Brain microvascular endothelial cell (primary cell): ENCODE measurements around the gene BRF1.

Experiments used
- DNase-seq: peaks from one replicate; pipeline ENCODE4 v3.0.0-alpha.2; 2020
- H3K27ac ChIP-seq: fragments of 250-450 bp; sonication (Bioruptor Pico); 2 replicates; pipeline ENCODE4 v1.5.1; 2020; ENCODE audit warnings: mild to moderate bottlenecking, moderate library complexity
- H3K27me3 ChIP-seq: fragments of 250-450 bp; sonication (Bioruptor Pico); replicated peaks from 2 replicates; pipeline ENCODE4 v1.5.1; 2020; ENCODE audit warnings: mild to moderate bottlenecking
- H3K36me3 ChIP-seq: fragments of 250-450 bp; sonication (Bioruptor Pico); replicated peaks from 2 replicates; pipeline ENCODE4 v1.5.1; 2020; ENCODE audit warnings: mild to moderate bottlenecking
- H3K4me3 ChIP-seq: 2 replicates; pipeline ENCODE4 v1.5.1; 2011; ENCODE audit warnings: low read depth, mild to moderate bottlenecking, control low read depth, low read length, moderate library complexity
- in situ Hi-C: cut with HindIII; loops from 2 replicates; pipeline ENCODE4 v1.10.0; 2017; ENCODE audit warnings: low sequenced_read_pairs, low pct_ligation_motif_present
- TF ChIP-seq, protein P1 (sequence below): IDR thresholded peaks from 2 replicates; pipeline ENCODE4 v1.5.1; 2011; ENCODE audit warnings: low read depth, mild to moderate bottlenecking, moderate library complexity, low read length, control low read depth, inconsistent platforms; ENCODE audit errors: missing control alignments

BRF1 gene

DNA sequence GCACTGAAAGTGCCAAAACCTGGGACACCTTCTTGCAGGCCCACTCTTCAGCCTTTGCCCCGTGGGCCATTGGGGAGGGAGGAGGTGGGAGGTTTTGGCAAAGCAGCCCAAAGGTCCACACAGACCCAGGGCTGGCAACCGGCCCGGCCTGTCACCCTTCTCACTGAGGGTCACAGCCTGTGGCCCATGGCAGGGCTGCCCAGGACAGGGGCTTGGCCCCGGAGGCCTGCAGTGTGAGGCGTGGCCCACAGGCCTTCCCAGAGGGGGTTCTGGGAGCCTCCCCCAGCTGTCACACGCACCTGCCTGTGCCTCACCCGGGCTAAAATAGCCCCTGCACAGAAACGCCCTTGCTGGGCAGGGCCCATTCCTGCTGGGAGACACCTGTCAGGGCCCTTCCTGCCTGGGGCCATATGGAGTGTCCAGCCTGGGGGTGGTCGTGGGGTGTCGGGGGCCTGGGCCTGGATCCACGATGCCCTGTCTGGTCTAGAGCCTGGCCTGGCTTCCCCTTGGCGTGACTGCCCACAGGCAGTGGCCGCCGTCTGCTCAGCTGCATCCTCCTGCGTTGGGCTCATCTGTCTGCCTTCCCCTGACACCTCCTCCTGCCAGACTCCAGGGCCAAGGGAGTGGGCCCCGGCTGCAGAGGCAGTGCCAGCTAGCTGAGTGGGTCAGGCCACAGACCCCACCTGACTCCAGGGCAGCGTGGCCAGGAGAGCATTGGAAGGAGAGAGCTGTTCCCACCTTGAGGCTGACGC lies 33.0 kb upstream of the BRF1 start:
- no peak overlapping the region for H3K27ac ChIP-seq
- no peak for DNase-seq
- in situ Hi-C loops: no loop called here
- H3K4me3 ChIP-seq: no peak overlapping the region
- H3K27me3 ChIP-seq: no peaks in the 10 kb centered on the region
- TF ChIP-seq, protein P1, sequence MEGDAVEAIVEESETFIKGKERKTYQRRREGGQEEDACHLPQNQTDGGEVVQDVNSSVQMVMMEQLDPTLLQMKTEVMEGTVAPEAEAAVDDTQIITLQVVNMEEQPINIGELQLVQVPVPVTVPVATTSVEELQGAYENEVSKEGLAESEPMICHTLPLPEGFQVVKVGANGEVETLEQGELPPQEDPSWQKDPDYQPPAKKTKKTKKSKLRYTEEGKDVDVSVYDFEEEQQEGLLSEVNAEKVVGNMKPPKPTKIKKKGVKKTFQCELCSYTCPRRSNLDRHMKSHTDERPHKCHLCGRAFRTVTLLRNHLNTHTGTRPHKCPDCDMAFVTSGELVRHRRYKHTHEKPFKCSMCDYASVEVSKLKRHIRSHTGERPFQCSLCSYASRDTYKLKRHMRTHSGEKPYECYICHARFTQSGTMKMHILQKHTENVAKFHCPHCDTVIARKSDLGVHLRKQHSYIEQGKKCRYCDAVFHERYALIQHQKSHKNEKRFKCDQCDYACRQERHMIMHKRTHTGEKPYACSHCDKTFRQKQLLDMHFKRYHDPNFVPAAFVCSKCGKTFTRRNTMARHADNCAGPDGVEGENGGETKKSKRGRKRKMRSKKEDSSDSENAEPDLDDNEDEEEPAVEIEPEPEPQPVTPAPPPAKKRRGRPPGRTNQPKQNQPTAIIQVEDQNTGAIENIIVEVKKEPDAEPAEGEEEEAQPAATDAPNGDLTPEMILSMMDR: no peak
- H3K36me3 ChIP-seq: no peaks in the 10 kb centered on the region

DNA sequence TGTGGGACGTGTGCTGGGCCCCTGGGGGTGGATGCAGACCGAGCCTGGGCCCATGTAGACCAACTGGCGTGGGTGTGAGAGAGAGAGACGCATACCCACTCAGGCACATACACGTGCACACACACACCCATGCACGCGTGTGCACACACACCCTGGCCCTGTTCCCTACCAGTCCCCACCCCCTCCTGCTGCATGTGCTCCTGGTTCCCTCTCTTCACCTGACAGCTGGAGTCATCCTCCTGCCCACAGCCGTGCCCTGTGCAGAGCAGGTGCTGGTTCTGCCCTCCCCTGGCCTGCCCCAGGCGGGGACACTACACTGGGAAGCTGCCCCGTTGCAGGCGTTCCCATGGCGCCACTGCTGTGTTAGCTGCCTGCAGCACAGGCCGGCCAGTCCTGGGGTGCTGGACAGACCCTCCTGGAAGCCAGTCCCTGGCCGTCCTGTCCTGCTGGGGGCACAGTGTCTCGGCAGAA lies 32.3 kb upstream of the BRF1 start:
- in situ Hi-C loops: no loop called here
- no peak for DNase-seq
- H3K27me3 ChIP-seq: no peaks in the 10 kb centered on the region
- no peak overlapping the region for H3K4me3 ChIP-seq
- TF ChIP-seq, protein P1: no peak
- H3K27ac ChIP-seq: no peak overlapping the region
- H3K36me3 ChIP-seq: no peaks in the 10 kb centered on the region

DNA sequence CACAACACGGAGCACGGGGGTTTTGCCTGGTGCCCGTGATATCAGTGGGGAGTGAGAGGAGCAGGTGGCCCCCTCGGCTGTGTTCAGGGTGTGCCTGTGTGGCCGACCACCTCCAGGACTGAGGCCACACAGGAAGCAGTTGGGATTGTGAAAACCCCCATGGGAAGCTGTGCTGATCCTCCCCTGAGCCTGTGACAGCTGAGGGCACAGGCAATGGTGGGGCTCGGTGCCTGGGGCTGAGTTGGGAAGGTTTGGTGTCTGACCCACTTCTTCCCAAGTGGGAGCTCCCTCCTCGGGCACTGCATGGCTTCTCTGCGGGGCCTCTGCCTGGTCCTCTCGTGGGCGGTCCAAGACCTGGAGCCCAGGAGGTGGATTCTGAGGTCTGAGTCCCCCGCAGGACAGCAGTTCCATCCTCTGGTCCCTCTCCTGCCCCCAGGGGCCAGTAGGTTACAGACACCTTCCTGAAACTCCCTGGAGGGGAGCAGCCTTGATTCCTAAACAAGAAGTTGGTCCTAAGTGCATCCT lies 31.6 kb upstream of the BRF1 start:
- H3K4me3 ChIP-seq: no peak overlapping the region
- TF ChIP-seq, protein P1: no peak
- in situ Hi-C loops: no loop called here
- no peaks in the 10 kb centered on the region for H3K36me3 ChIP-seq
- no peak overlapping the region for H3K27ac ChIP-seq
- DNase-seq: no peak
- H3K27me3 ChIP-seq: no peaks in the 10 kb centered on the region

DNA sequence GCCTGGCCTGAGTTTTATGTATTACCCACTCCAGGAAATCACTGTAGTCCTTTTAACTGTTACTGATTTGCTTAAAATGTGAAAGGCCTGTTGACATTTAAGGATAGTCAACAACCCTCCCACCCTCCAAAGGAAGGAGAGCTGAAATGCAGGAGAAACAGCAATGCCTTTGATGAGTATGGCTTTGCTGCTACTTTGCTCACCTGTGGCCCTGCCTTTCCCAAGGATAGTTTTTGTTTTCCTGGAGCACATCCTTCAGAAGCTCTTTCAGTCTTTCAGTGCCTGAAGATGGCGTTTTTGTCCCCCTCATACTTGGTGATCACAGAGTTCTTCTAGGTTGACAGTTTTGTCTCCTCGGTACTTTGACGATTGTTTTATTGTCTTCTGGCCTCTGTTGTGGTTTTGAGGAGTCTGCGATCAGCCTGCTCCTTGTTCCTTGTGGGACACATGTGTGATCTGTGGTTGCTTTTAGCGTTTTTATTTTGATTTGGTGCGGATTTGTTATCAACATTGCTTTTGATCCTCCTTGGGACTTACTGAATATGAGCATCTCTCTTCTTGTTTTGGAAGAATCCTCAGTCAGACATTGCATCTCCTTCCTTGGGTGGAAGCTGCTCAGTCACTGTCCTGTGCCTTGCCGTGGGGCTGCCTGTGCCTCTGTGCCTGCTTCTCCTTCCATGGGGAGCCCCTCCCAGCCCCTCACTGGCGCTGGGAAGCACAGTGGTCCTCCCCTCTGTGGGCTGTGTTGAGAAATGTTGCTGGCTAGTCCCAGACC lies 31.0 kb upstream of the BRF1 start:
- TF ChIP-seq, protein P1: no peak
- Histone ChIP-seq H3K36me3 (no peaks in the 10 kb centered on the region), H3K27ac (no peak overlapping the region), H3K27me3 (no peaks in the 10 kb centered on the region), H3K4me3 (no peak overlapping the region)
- no peak for DNase-seq
- in situ Hi-C loops: no loop called here

DNA sequence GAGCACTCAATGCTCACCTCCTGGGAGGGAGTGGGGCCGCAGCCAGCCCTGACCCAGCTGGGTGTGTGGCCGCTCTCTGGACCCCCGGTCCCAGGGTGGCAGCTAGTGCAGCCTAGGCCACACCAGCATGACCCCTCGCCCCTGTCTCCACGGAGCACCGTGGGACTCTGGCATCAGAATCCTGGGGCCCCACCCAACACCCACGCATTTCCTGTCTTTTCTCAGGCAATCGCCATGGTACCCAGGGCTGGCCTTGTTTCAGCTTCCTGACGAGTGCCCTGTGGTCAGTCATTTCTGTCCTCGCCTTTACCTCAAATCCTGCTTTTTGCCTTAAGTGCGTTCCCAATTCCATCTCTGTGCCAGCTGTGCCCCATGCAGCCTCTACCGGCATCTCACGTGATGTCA lies 29.7 kb upstream of the BRF1 start:
- in situ Hi-C loops: no loop called here
- H3K27ac ChIP-seq: no peak overlapping the region
- DNase-seq: peak; percentile 57
- H3K36me3 ChIP-seq: no peaks in the 10 kb centered on the region
- H3K4me3 ChIP-seq: no peak overlapping the region
- no peaks in the 10 kb centered on the region for H3K27me3 ChIP-seq
- TF ChIP-seq, protein P1: no peak
